Osteocyte (in vitro differentiated cells): ENCODE measurements around the gene PPP1R3G. TPM values are rescaled to one million over a fixed set of nuclear protein-coding genes. Genes with fewer than 3 reads are reported as not detected.

Source experiments
- DNase-seq: peaks from one replicate; pipeline ENCODE4 v3.0.0; 2021; ENCODE audit warnings: mixed read lengths; ENCODE audit not compliant: unreplicated experiment; ENCODE audit errors: extremely low spot score
- H3K27ac Mint-ChIP-seq: one replicate; pipeline ENCODE4 v1.8.0; 2021; ENCODE audit warnings: mild to moderate bottlenecking, mixed read lengths; ENCODE audit not compliant: unreplicated experiment
- H3K27me3 Mint-ChIP-seq: one replicate; pipeline ENCODE4 v1.8.0; 2021; ENCODE audit warnings: mixed read lengths; ENCODE audit not compliant: unreplicated experiment
- H3K36me3 Mint-ChIP-seq: one replicate; pipeline ENCODE4 v1.8.0; 2021; ENCODE audit warnings: mixed read lengths; ENCODE audit not compliant: unreplicated experiment
- H3K4me1 Mint-ChIP-seq: one replicate; pipeline ENCODE4 v1.8.0; 2021; ENCODE audit warnings: mixed read lengths; ENCODE audit not compliant: unreplicated experiment
- H3K4me3 Mint-ChIP-seq: one replicate; pipeline ENCODE4 v1.8.0; 2021; ENCODE audit warnings: mild to moderate bottlenecking, moderate library complexity, mixed read lengths; ENCODE audit not compliant: unreplicated experiment
- H3K9me3 Mint-ChIP-seq: one replicate; pipeline ENCODE4 v1.8.0; 2021; ENCODE audit warnings: mixed read lengths; ENCODE audit not compliant: unreplicated experiment
- total RNA-seq: library from RNA; stranded (reverse); gene quantifications from 2 replicates; pipeline ENCODE4 v1.2.1, GENCODE V29; 2021
- TF ChIP-seq, protein P1 (sequence below): fragments of 200-600 bp; sonication (generic); IDR thresholded peaks from 2 replicates; pipeline ENCODE4 v1.5.0; 2021; ENCODE audit warnings: antibody characterized with exemption, mild to moderate bottlenecking, moderate library complexity

Gene PPP1R3G
- total RNA-seq, 1 donor from 2014 or later, result 0.40 TPM

DNA sequence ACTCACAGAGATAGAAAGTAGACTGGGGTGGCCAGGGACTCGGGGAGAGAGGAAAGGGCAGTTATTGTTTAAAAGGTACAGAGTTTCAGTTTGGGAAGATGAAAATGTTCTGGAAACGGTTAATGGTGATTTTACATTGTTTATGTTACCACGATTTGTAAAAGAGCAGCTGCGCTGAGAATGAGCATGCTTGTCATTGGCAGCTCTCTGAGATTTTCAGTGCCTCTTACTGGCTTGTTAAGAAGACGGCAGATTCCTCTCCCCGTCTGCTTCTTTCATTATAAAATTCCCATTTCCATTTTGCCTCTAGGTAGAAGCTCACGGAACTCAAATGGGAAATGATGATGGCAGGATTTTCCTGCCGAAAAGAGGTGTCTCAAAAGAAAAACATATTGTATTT, 39.7 kb upstream of the PPP1R3G start:
- Mint-ChIP-seq H3K4me1 (no peaks in the 10 kb centered on the region), H3K27me3 (no peaks in the 10 kb centered on the region), H3K36me3 (peaks cover under 1% of the 10 kb centered on the region), H3K27ac (no peak overlapping the region), H3K9me3 (peaks cover 7% of the 10 kb centered on the region), H3K4me3 (no peak overlapping the region)
- DNase-seq, result no peak
- TF ChIP-seq, protein P1, sequence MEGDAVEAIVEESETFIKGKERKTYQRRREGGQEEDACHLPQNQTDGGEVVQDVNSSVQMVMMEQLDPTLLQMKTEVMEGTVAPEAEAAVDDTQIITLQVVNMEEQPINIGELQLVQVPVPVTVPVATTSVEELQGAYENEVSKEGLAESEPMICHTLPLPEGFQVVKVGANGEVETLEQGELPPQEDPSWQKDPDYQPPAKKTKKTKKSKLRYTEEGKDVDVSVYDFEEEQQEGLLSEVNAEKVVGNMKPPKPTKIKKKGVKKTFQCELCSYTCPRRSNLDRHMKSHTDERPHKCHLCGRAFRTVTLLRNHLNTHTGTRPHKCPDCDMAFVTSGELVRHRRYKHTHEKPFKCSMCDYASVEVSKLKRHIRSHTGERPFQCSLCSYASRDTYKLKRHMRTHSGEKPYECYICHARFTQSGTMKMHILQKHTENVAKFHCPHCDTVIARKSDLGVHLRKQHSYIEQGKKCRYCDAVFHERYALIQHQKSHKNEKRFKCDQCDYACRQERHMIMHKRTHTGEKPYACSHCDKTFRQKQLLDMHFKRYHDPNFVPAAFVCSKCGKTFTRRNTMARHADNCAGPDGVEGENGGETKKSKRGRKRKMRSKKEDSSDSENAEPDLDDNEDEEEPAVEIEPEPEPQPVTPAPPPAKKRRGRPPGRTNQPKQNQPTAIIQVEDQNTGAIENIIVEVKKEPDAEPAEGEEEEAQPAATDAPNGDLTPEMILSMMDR, result no peak

DNA sequence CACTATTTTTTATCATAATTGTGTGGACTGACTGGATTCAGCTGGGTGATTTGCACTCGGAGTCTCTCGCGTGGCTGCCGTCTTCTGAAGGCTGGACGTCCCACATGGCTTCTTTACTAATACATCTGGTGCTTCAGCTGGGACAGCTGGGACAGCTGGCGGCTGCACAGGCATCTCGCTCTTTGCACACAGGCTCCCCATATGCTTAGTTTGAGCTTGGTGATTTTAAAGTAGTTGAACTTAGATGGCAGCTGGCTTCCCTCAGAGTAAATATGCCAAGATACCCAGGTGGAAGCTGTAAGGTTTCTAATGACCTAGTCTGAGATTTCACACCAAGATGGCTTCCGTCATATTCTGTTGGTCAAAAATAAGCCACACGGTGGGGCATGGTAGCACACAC, 38.7 kb upstream of the PPP1R3G start:
- TF ChIP-seq, protein P1, result no peak
- no peaks in the 10 kb centered on the region for H3K4me1 Mint-ChIP-seq
- no peak overlapping the region for H3K27ac Mint-ChIP-seq
- no peak overlapping the region for H3K4me3 Mint-ChIP-seq
- peaks cover 8% of the 10 kb centered on the region for H3K36me3 Mint-ChIP-seq
- DNase-seq, result no peak
- H3K27me3 Mint-ChIP-seq, result no peaks in the 10 kb centered on the region
- peaks cover 17% of the 10 kb centered on the region for H3K9me3 Mint-ChIP-seq

DNA sequence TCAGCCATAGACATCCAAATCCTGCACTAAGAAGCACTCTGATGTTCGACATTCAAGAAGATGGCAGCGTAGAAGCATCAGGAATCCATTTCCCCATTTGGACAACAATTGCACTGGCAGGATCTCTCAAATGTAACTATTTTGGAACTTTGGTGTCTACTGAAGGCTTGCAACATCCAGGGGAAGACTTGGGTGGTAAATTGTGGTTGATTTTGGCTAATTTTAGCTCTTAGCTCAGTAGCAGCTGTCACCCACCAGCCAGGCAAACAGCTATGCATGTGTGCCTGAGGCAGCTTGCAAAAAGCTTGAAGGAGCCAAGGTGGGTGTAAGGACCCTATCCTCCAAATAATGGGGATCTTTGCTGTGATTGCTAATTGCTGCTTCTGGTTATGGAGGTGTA, 35.1 kb upstream of the PPP1R3G start:
- no peak overlapping the region for H3K4me3 Mint-ChIP-seq
- no peaks in the 10 kb centered on the region for H3K27me3 Mint-ChIP-seq
- no peak for DNase-seq
- peaks cover 21% of the 10 kb centered on the region for H3K9me3 Mint-ChIP-seq
- H3K4me1 Mint-ChIP-seq, result peaks cover 24% of the 10 kb centered on the region
- H3K27ac Mint-ChIP-seq, result no peak overlapping the region
- TF ChIP-seq, protein P1, result no peak
- H3K36me3 Mint-ChIP-seq, result peaks cover 8% of the 10 kb centered on the region

DNA sequence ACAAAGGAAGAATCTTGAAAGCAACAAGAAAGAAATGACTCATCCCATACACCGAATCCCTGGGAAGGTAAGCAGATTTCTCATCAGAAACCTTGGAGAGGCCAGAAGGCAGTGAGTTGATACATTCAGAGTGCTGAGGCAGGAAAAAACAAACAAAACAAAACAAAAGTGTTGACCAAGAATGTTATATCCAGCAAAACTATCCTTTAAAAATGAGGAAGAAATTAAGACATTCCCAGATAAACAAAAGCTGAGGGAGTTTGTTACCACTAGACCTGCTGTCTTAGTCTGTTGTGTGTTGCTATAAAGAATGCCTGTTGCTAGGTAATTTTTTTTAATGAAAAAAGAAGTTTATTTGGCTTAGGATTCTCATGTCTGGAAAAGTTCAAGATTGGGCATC, 33.7 kb upstream of the PPP1R3G start:
- H3K9me3 Mint-ChIP-seq, result peaks cover 21% of the 10 kb centered on the region
- H3K27me3 Mint-ChIP-seq, result no peaks in the 10 kb centered on the region
- peaks cover 9% of the 10 kb centered on the region for H3K36me3 Mint-ChIP-seq
- H3K4me3 Mint-ChIP-seq, result no peak overlapping the region
- no peak for DNase-seq
- peaks cover 30% of the 10 kb centered on the region for H3K4me1 Mint-ChIP-seq
- TF ChIP-seq, protein P1, result no peak
- no peak overlapping the region for H3K27ac Mint-ChIP-seq

DNA sequence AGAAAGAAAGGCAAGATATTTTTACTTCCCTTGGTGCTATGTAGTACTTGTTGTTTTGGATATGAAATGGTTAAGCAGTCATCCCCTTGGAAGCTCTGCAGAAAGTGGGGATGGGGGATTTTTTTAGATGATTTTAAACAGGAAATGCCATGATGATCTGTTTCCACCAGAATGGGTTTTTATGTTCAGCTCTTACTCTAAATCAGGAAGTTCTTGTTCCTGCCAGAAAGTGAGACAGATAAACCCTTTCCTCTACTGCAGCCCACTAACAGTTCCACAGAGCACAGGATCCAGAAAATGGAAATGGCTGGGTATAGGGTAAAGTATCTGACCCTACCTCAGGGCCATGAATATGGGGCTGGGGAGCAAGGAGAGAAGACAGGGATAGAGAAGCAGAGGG, 32.1 kb upstream of the PPP1R3G start:
- Mint-ChIP-seq H3K27me3 (no peaks in the 10 kb centered on the region), H3K36me3 (peaks cover 9% of the 10 kb centered on the region), H3K9me3 (peaks cover 21% of the 10 kb centered on the region), H3K4me1 (peaks cover 30% of the 10 kb centered on the region), H3K4me3 (no peak overlapping the region), H3K27ac (peak overlapping the region; percentile 42)
- DNase-seq, result no peak
- TF ChIP-seq, protein P1, result no peak
